CD4-positive, alpha-beta T cell treated with Interleukin-6 for 4 hours (primary cell): ENCODE measurements around the gene RPH3AL.

Experiments
- DNase-seq: peaks from one replicate; pipeline ENCODE4 v3.0.0-alpha.2; 2020; ENCODE audit warnings: mixed read lengths

Gene RPH3AL

DNA sequence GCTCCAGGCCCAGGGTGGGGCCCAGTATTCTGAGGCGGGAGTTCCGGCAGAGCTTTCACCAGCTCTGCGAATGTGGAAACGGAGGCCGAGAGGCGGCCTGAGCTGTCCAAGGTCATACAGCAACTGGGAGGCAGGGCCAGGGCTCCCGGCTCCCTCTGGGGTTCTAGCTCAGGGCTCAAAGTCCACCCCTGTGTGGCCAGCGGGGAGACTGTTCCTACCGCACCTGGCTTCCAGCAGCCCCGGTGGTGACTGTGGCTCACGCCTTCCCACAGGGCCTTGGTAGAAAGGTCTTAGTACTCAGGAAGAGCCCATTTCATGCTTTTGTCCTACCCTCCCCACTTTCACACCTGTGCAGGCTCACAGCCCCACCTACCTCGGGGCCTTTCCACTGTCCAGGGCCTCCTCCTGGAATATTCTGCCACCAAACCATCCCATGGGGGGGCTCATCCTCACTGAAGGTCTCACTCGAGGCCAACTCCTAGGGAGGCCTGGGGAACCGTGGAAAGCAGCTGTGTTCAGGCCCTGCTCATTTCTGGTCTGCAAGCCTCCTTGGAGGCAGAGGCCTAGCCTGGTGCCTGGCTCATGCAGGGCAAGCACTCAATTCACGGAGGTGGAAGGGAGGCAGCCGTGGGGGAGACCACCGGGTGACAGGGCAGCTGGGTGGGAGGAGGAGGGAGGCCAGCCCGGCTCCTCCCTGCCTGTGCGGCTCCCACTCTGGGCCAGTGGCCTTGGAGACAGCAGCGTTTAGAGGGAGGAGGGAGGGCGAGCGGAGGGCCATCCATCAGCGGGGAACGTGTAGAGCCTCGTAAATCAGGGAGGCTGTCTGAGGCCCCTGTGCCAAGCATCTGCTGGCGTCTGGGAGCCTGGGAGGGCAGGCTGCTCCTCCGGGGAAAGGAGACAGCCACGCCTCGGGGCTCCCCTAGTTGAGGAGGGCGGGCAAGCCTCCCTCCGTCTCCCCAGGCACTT lies 158.5 kb downstream of the RPH3AL start:
- no peak for DNase-seq

- no peak for DNase-seq
These were observed 159.2 kb downstream of the RPH3AL start for GRCh38 chr17:193426-193810.

- DNase-seq: no peak
These were observed 159.8 kb downstream of the RPH3AL start for GRCh38 chr17:192666-193425.

DNA sequence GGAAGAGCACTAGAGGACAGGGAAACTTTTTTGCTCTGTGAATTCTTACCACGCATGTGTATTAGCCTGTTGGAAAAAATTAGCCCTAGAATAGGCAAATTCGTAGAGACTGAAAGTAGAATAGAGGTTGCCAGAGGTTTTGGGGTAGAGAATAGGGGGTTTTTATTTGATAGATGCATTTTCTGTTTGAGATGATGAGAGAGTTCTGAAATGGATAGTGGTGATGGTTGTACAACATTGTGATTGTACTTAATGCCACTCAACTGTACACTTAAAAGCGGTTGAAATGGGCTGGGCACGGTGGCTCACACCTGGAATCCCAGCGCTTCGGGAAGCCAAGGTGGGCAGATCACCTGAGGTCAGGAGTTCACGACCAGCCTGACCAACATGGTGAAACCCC lies 163.2 kb downstream of the RPH3AL start:
- DNase-seq: no peak

DNA sequence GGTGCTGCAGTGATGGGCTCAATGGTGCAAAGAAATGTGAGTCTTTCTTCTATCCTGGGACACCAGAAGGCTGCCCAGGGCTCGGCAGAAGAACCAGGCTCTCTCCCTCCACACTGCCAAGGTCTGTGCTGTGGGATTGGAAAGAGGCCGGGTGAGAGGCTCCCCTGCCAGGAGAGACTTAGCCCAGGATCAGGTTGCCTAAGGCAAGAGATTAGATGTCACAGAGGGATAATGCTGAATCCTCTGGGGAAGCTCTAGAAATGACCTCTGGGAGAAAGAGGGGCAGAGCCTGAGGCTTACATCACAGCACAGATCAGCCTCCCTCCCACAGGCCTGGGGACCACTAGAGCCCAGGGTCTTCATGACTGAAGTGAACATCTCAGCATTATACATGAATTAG lies 165.5 kb downstream of the RPH3AL start:
- DNase-seq: no peak

DNA sequence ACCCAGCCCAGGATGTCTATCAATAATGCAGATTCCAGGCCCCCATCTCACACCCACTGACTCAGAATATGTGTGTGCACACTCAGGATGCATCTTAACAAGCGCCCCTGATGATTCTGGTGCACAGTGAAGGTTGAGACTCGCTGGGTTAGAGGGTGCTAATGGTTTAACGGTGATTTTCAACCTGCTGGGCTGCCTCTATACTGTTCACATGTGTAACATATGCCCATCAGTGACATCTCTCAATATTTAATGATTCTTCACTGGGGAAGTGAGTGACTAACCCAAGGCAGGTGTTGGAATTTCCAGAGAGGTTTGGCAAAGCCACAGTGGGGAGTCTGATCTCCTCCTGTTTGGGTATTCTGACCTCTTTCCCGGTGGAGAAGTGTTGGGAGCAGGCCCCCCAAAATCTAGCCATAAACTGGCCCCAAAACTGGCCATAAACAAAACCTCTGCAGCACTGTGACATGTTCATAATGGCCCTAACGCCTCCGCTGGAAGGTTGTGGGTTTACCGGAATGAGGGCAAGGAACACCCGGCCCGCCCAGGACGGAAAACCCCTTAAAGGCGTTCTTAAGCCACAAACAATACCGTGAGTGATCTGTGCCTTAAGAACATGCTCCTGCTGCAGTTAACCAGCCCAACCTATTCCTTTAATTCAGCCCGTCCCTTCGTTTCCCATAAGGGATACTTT lies 167.0 kb downstream of the RPH3AL start:
- no peak for DNase-seq

DNA sequence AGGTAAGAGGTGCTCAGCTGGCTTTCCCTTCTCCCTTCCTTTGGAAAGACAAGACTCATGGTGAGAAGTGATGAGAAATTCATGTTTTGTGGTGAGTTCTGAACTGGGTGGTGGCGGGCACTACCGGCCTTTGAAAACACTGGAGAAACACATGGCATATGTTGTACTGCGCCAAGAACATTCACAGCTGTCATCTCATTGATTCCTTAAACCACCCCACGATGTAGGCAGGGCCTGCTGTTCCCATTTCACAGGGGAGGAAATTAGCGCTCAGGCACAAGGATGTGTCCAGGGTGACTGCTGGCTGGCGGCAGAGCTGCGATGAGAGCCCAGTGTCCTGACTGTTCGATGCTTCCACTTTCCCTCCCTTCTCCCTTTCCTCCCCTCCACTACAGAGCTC lies 169.6 kb downstream of the RPH3AL start:
- DNase-seq: no peak

DNA sequence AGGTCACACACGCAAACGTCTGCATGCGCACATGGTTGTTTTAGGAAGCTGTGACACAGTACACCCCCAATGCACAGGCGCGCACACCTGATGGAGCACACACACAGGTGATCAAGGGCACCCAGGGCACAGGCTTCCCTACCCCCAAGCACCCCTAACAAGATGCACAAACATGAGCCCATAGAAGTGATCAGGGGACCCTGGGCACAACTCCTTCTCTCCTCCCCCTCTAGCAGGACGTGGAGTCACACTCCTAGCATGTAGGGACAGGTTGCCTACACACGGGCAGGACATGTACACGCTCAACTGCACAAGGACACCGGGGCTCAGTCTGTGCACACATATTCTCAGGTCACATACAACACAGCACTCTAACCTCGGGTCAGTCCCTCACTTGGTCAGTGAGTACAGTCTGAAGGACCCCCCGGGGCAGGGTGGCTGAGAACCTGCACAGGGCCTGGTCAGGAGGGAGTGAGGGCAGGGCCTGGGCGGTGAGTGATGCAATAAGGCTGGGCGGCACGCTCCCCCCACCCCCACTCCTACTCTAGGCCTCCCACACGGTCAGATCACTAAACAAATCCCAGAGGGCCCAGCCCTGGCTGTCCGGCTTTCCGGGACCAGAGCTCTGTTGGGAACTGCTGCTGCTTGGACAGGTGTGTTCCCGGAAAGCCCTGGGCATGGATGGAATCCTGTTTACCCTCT lies 170.4 kb downstream of the RPH3AL start:
- no peak for DNase-seq

- DNase-seq: peak; percentile 7
These were observed 171.2 kb downstream of the RPH3AL start, which contains the start of gene DOC2B for GRCh38 chr17:181245-182049. Gene DOC2B (minus strand): TSS chr17:181650. CDS start chr17:181479, 171 bp downstream.

GRCh38 chr17:180381-181244 lies 172.0 kb downstream of the RPH3AL start:
- no peak for DNase-seq

GRCh38 chr17:179781-180380 lies 172.7 kb downstream of the RPH3AL start:
- DNase-seq: no peak

DNA sequence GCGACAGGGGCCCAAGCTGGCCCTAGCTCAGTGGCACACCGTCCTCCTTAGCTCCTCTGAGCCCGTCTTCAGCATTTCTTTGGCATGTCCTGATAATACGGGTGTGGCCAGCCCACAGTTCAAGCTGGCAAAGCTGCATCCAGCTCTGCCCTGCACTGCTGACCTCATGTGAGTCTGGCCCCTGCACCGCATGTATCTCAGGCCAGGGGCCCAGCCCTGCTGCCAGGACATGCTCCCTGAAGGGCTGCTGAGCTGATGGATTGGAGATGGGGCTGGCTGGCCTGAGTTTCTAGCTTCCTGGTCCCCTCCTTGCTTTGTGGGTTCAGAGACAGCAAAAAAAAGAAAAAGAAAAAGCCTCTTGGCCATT lies 173.6 kb downstream of the RPH3AL start:
- DNase-seq: no peak

DNA sequence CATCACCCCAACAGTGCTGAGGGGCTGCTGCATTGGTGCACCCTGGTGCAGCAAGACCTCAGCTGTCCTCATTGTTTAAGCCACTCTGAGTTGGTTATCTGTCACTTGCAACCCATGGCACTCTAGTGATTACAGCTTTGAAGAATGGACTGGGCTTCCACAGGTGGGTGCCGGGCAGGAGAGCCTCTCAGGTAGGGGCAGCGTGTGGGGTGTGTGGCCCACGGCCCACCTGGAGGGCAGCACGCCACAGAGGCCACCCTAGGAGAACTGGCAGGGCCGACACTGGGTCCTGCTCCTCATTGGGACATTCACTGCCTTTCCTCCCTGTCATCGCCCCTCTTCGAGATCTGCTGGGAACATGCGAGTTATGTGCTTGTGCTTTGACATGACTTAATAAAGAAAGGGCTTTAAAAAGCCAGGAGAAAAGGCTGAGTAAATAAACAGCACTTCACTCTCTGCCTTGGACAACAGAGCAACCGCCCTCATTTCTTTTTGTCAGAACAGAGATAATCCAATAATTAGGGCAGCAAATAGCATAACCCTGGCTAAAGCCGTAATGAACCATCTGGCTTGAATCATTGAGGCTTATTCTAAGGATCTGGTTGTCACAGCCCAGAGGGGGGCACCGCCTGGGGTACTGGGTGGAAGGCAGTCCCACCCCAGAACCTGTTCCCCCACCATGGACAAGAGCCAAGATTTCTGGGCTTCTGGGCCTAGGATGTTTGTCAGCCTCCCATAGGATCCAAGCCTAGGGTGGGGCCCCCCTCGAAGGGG lies 174.1 kb downstream of the RPH3AL start:
- no peak for DNase-seq

DNA sequence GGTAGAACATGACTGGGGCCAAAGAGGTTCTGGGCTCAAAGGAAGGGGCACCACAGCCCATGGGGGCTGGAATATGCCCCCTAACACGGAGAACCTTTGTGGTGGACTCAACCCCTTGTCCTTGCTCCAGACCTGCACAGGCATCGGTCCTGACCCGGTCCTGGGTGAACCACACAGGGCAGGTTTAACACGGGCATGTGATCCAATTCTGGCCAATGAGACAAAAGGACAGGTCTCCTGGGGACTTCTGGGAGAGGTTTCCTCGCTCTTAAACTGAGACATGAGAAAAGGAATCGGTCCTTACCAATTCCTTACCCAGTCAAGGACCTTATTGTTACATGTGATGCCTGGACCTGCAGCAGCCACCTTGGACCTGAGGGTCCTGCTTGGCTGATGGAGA lies 174.8 kb downstream of the RPH3AL start:
- DNase-seq: no peak

DNA sequence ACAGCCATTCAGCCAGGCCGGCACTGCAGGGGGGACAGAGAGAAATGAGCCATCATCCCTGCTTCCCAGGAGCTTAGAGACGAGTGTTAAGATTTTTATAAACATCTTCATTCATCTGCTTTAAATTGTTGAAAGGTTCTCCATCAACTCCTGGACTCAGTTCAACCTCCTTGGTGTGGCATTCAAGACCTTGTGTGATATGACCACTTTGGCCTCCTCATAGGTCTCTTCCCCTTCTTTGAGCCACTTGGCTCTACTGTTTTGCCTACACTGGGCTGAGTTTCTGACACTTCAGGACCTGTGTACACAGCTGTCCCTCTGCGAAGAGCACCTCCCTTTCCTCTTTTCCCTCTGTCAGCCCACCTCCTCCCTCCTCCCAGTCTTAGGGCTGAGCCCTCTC lies 175.5 kb downstream of the RPH3AL start:
- DNase-seq: no peak

DNA sequence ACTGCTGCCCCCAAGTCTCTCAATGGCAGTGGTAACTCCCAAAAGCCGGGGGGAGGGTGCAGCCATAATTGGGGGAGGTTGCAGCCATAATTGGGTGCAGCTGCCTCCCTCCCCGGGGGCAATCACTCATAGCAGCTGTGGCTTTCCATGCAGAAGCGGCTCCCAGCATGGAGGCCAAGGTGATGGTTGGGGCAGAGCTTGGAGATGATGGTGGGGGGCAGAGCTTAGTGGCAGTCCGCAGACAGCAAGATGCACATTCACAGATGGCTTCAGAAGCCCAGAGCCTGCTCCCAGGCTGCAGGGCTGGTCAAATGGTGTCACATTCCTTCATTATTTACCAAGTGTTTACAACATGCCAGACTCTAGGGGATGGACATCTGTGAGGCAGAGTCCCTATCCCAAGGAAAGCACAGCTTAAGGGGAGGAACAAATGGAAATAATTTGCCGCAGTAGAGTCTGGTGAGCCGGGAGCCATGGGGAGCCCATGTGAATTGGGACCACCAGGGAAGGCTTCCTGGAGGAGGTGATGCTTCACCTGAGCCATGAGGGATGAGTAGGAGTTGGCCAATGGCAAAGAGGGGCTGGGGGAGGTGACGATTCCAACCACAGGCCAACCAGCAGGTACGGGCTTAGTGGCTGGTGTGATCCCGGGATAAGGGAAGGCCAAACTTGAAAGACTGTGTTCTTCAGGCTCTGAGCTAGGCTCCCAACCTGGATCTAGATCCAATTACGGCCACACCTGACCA lies 179.3 kb downstream of the RPH3AL start:
- no peak for DNase-seq

- DNase-seq: no peak
These were observed 180.2 kb downstream of the RPH3AL start for GRCh38 chr17:172401-172800.

- DNase-seq: no peak
These were observed 180.7 kb downstream of the RPH3AL start for GRCh38 chr17:171871-172270.

DNA sequence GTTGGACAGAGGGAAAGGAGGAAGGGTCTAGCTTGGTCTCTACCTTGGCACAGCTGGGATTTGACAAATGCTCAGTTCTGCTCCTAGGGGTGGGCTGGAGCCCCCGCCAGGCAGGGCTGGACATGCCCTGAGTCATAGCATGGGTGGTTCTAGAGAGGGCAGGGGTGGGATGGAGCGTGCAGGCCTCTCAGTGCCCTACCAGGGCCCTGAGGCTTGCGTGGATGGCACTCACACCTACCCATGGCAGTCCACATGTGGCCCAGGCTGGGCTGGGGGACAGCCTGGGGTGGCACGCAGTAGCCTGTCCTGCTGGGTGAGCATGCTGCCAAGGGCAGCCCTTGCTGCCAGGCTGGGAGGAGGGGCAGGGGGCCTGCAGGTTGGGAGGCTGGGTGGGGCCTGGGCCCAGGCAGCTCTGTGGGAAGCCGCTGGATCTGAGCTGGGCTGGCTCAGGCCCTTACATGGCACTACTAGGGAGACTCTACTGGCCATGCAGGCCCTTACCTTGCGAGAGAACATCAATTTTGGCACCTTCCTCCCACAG lies 182.4 kb downstream of the RPH3AL start:
- DNase-seq: no peak
